Measurements from ENCODE around the gene CBX5.

GRCh38 chr12:54239620-54240019 lies 40.3 kb downstream of the CBX5 start:
- TF ChIP-seq CTCF (IDR thresholded peaks at IDR 0.05; ENCODE audit: low read length) = no peak
- no peak for TF ChIP-seq EZH2 (IDR thresholded peaks at IDR 0.05; ENCODE audit: borderline replicate concordance, low read length)
